ENCODE measurements around the gene NEK6.
A peak's percentile ranks its signal among the peaks of the same experiment; 100 is the strongest.

NEK6 gene

GRCh38 chr9:124216474-124217176 lies 41.1 kb upstream of the NEK6 start:
- H3K4me1 ChIP-seq (ENCODE audit: insufficient read depth, low read length): peaks cover 5% of the 10 kb centered on the region
- no peak overlapping the region for H3K27ac ChIP-seq (ENCODE audit: low read depth, low read length)

DNA sequence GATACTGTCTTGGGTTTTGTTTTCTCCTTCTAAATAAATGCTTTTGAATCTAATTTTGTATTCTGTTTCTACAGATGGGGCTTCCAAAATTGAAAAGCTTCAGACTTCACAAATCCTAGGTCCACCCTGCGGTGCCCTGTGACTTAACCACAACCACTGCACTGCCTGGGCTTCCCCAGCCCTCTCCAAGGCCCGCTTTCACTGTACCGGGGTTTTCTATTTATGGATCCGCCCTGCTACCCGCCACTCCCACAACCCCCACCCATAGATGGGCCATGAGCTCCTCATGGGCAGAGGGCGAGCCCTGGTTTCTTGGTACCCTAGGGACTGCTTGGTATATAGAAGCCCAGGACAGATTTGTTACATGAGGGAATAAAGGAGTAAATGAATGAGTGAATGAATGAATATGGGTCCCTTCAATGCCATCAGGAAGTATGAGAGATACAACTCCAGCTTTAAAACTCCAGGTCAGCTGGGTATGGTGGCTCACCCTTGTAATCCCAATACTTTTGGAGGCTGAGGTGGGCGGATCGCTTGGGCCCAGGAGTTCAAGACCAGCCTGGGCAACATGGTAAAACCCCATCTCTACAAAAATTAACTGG lies 39.8 kb upstream of the NEK6 start:
- H3K4me1 ChIP-seq (ENCODE audit: insufficient read depth, low read length): peaks cover 7% of the 10 kb centered on the region
- H3K9ac ChIP-seq (ENCODE audit: low read length): no peak overlapping the region
- no peaks in the 10 kb centered on the region for H3K27me3 ChIP-seq (ENCODE audit: control insufficient read depth in 1 of 2, insufficient read depth in 2 of 2, low read length in 2 of 2)
- no peak overlapping the region for H3K27ac ChIP-seq (ENCODE audit: low read depth, low read length)
- no peak overlapping the region for H3K4me3 ChIP-seq (ENCODE audit: low read depth in 1 of 2, low read length in 2 of 2)
- no peaks in the 10 kb centered on the region for H3K9me3 ChIP-seq (ENCODE audit: low read length)
- no peaks in the 10 kb centered on the region for H3K36me3 ChIP-seq (ENCODE audit: insufficient read depth, low read length)

More at GRCh38 chr9:124216474-124217176, 41.1 kb upstream of the NEK6 start:
- H3K36me3 ChIP-seq (ENCODE audit: insufficient read depth, low read length): no peaks in the 10 kb centered on the region
- H3K9ac ChIP-seq (ENCODE audit: low read length): no peak overlapping the region
- no peaks in the 10 kb centered on the region for H3K9me3 ChIP-seq (ENCODE audit: low read length)
- no peaks in the 10 kb centered on the region for H3K27me3 ChIP-seq (ENCODE audit: control insufficient read depth in 1 of 2, insufficient read depth in 2 of 2, low read length in 2 of 2)
- H3K4me3 ChIP-seq (ENCODE audit: low read depth in 1 of 2, low read length in 2 of 2): no peak overlapping the region

DNA sequence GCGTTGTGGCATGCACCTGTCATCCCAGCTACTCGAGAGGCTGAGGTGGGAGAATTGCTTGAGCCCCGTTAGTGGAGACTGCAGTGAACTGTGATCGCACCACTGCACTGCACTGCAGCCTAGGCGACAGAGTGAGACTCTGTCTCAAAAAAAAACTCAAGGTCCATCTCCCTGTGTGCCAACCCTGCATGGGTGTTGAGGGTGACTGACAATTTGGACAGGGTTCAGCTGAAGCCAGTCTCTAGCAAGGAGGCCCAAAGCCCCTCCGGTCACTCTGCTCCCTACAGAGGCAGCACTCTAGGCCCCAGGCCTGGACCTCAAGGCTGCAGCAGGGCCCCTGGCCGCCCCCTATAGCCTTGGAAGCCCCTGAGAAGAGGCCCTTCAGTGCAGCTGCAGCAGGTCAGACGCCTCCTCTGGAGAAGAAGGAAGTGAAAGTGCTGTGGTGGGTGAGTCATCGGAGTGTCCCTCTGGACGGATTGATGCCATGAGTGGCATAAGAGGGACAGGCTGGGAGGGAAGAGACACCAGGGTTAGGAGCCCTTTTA lies 39.2 kb upstream of the NEK6 start:
- H3K27ac ChIP-seq (ENCODE audit: low read depth, low read length): no peak overlapping the region
- peaks cover 10% of the 10 kb centered on the region for H3K4me1 ChIP-seq (ENCODE audit: insufficient read depth, low read length)
- H3K27me3 ChIP-seq (ENCODE audit: control insufficient read depth in 1 of 2, insufficient read depth in 2 of 2, low read length in 2 of 2): no peaks in the 10 kb centered on the region
- H3K4me3 ChIP-seq (ENCODE audit: low read depth in 1 of 2, low read length in 2 of 2): no peak overlapping the region
- no peaks in the 10 kb centered on the region for H3K36me3 ChIP-seq (ENCODE audit: insufficient read depth, low read length)
- H3K9me3 ChIP-seq (ENCODE audit: low read length): no peaks in the 10 kb centered on the region
- H3K9ac ChIP-seq (ENCODE audit: low read length): no peak overlapping the region

GRCh38 chr9:124218987-124219461 lies 38.7 kb upstream of the NEK6 start:
- H3K9ac ChIP-seq (ENCODE audit: low read length): no peak overlapping the region
- H3K27me3 ChIP-seq (ENCODE audit: control insufficient read depth in 1 of 2, insufficient read depth in 2 of 2, low read length in 2 of 2): no peaks in the 10 kb centered on the region
- H3K36me3 ChIP-seq (ENCODE audit: insufficient read depth, low read length): no peaks in the 10 kb centered on the region
- H3K27ac ChIP-seq (ENCODE audit: low read depth, low read length): no peak overlapping the region
- peaks cover 10% of the 10 kb centered on the region for H3K4me1 ChIP-seq (ENCODE audit: insufficient read depth, low read length)
- H3K9me3 ChIP-seq (ENCODE audit: low read length): no peaks in the 10 kb centered on the region
- no peak overlapping the region for H3K4me3 ChIP-seq (ENCODE audit: low read depth in 1 of 2, low read length in 2 of 2)

- H3K4me1 ChIP-seq (ENCODE audit: insufficient read depth, low read length): peaks cover 6% of the 10 kb centered on the region
- H3K4me3 ChIP-seq (ENCODE audit: low read depth in 1 of 2, low read length in 2 of 2): peak overlapping the region in 1 of 2 donors; percentile 21
- no peaks in the 10 kb centered on the region for H3K36me3 ChIP-seq (ENCODE audit: insufficient read depth, low read length)
- H3K27ac ChIP-seq (ENCODE audit: low read depth, low read length): no peak overlapping the region
- no peak overlapping the region for H3K9ac ChIP-seq (ENCODE audit: low read length)
- H3K27me3 ChIP-seq (ENCODE audit: control insufficient read depth in 1 of 2, insufficient read depth in 2 of 2, low read length in 2 of 2): no peaks in the 10 kb centered on the region
- no peaks in the 10 kb centered on the region for H3K9me3 ChIP-seq (ENCODE audit: low read length)
Observed at GRCh38 chr9:124220946-124221451, 36.8 kb upstream of the NEK6 start.

DNA sequence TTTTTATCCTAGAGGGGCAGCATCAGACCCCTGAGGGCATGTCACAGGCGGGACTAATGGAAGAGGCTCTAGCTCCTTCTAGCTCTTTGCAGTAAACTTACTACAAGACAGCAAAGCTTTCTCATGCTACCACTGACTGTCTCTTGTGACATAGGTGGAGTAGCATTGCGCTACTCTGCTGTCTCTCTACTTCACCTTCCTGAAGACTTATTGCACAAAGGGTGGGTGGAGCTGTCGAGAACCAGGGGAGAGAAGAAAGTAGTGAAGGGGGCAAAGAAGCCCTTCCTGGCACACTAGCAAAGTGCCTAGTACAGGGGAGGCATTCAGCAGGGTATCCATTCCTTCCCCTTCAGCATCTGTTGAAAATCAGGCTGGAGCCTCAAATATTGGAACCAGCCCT lies 36.1 kb upstream of the NEK6 start:
- H3K4me3 ChIP-seq (ENCODE audit: low read depth in 1 of 2, low read length in 2 of 2): no peak overlapping the region
- peaks cover 6% of the 10 kb centered on the region for H3K4me1 ChIP-seq (ENCODE audit: insufficient read depth, low read length)
- H3K27ac ChIP-seq (ENCODE audit: low read depth, low read length): no peak overlapping the region
- H3K9ac ChIP-seq (ENCODE audit: low read length): no peak overlapping the region
- no peaks in the 10 kb centered on the region for H3K27me3 ChIP-seq (ENCODE audit: control insufficient read depth in 1 of 2, insufficient read depth in 2 of 2, low read length in 2 of 2)
- no peaks in the 10 kb centered on the region for H3K36me3 ChIP-seq (ENCODE audit: insufficient read depth, low read length)
- no peaks in the 10 kb centered on the region for H3K9me3 ChIP-seq (ENCODE audit: low read length)

GRCh38 chr9:124222109-124222508 lies 35.6 kb upstream of the NEK6 start:
- Histone ChIP-seq H3K27ac (ENCODE audit: low read depth, low read length) (no peak overlapping the region), H3K9ac (ENCODE audit: low read length) (no peak overlapping the region), H3K4me1 (ENCODE audit: insufficient read depth, low read length) (peaks cover 6% of the 10 kb centered on the region), H3K27me3 (ENCODE audit: control insufficient read depth in 1 of 2, insufficient read depth in 2 of 2, low read length in 2 of 2) (no peaks in the 10 kb centered on the region), H3K4me3 (ENCODE audit: low read depth in 1 of 2, low read length in 2 of 2) (no peak overlapping the region), H3K9me3 (ENCODE audit: low read length) (no peaks in the 10 kb centered on the region), H3K36me3 (ENCODE audit: insufficient read depth, low read length) (no peaks in the 10 kb centered on the region)

DNA sequence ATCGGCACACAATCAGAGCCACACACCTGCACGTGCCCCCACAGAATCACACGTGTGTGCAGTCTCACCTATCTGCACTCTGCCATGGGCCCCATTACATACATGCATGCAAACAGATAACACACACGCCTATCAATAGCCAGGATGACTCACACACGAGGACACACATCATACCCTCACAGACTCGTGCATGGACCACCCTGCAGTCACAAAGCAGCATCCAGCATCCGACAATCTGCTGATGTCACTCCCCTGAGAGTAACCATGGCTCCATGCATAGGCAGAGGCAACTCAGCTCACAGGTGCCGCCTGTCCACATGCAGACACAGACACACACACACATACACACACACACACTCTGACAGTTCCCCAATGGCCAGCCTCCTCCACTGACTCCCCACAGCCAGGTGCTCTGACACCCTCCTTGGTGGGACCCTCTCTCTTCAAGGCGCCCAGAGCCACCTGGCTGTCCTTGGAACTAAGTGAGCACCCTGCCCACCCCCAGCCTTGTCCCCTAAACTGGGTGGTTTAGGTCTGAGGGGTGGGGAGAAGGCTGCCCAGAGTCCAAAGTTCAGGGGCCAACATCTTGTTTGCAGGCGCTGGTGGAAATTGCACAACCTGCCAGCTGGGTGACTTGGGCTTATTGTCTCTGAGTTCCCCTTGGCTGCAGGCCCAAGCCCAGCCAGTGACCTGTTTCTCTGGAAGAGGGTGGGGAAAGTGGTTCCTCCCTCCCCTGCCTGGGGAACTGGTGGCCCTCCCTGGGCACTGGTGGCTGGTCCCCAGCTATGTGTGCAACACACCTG lies 34.6 kb upstream of the NEK6 start:
- no peaks in the 10 kb centered on the region for H3K27me3 ChIP-seq (ENCODE audit: control insufficient read depth in 1 of 2, insufficient read depth in 2 of 2, low read length in 2 of 2)
- H3K4me3 ChIP-seq (ENCODE audit: low read depth in 1 of 2, low read length in 2 of 2): no peak overlapping the region
- H3K9ac ChIP-seq (ENCODE audit: low read length): no peak overlapping the region
- no peaks in the 10 kb centered on the region for H3K36me3 ChIP-seq (ENCODE audit: insufficient read depth, low read length)
- H3K27ac ChIP-seq (ENCODE audit: low read depth, low read length): no peak overlapping the region
- no peaks in the 10 kb centered on the region for H3K9me3 ChIP-seq (ENCODE audit: low read length)
- peaks cover 6% of the 10 kb centered on the region for H3K4me1 ChIP-seq (ENCODE audit: insufficient read depth, low read length)

- Histone ChIP-seq H3K4me1 (ENCODE audit: insufficient read depth, low read length) (peaks cover 6% of the 10 kb centered on the region), H3K9me3 (ENCODE audit: low read length) (no peaks in the 10 kb centered on the region), H3K4me3 (ENCODE audit: low read depth in 1 of 2, low read length in 2 of 2) (no peak overlapping the region), H3K27ac (ENCODE audit: low read depth, low read length) (no peak overlapping the region), H3K36me3 (ENCODE audit: insufficient read depth, low read length) (no peaks in the 10 kb centered on the region), H3K9ac (ENCODE audit: low read length) (no peak overlapping the region), H3K27me3 (ENCODE audit: control insufficient read depth in 1 of 2, insufficient read depth in 2 of 2, low read length in 2 of 2) (no peaks in the 10 kb centered on the region)
Observed at GRCh38 chr9:124225945-124226344, 31.8 kb upstream of the NEK6 start.

DNA sequence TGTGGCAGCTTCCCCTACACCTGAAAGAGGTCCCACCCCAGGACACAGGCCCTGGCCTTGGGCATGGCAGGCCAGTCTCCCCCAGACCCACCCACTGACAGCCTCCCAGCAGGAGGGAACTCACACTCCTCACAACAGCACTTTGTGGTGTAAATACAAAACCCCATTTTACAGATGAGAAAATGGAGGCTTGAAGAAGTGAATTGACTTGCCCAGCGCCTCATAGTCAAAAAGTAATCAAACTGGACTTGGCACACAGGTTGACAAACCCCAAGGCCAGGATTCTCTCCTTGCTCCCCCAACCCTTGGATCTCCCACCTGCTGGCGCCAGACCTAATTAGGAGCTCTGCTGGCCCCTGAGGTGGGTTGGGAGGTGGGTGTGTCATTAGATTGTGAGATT lies 29.2 kb upstream of the NEK6 start:
- Histone ChIP-seq H3K36me3 (ENCODE audit: insufficient read depth, low read length) (no peaks in the 10 kb centered on the region), H3K27me3 (ENCODE audit: control insufficient read depth in 1 of 2, insufficient read depth in 2 of 2, low read length in 2 of 2) (no peaks in the 10 kb centered on the region), H3K4me1 (ENCODE audit: insufficient read depth, low read length) (no peaks in the 10 kb centered on the region), H3K9ac (ENCODE audit: low read length) (no peak overlapping the region), H3K4me3 (ENCODE audit: low read depth in 1 of 2, low read length in 2 of 2) (no peak overlapping the region), H3K9me3 (ENCODE audit: low read length) (no peaks in the 10 kb centered on the region), H3K27ac (ENCODE audit: low read depth, low read length) (no peak overlapping the region)

DNA sequence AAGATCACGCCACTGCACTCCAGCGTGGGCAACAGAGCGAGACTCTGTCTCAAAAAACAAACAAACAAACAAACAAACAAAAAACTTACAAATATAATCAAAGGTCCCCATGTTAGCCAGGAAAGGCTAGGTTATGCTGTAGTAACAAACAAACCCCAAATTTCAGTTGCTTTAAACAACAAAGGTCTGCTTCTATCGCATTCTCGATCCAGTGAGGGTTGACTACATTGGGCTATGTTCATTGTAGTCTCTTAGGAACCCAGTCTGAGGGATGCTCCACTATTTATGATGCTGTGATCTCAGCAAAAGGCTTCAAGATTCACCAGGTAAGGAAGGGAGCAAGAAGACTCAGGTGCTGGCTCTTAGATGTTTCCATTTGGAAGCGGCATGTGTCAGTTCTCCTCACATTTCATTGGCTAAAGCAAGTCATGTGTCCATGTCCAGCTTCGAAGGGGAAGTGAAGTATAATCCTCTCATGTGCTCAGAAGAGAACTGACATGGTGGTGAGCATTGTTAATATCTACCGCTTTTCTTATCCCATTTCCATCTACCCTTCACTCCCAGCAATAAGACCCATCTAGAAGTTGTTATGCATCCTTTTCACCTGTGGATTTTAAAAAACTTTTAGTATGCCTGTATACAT lies 26.5 kb upstream of the NEK6 start:
- Histone ChIP-seq H3K27me3 (ENCODE audit: control insufficient read depth in 1 of 2, insufficient read depth in 2 of 2, low read length in 2 of 2) (no peaks in the 10 kb centered on the region), H3K9ac (ENCODE audit: low read length) (no peak overlapping the region), H3K4me3 (ENCODE audit: low read depth in 1 of 2, low read length in 2 of 2) (no peak overlapping the region), H3K36me3 (ENCODE audit: insufficient read depth, low read length) (no peaks in the 10 kb centered on the region), H3K9me3 (ENCODE audit: low read length) (no peaks in the 10 kb centered on the region), H3K4me1 (ENCODE audit: insufficient read depth, low read length) (no peaks in the 10 kb centered on the region), H3K27ac (ENCODE audit: low read depth, low read length) (no peak overlapping the region)
